ENCODE results near the gene APEH. TPM values are rescaled to one million over a fixed set of nuclear protein-coding genes. Genes with fewer than 3 reads are reported as not detected.

Gene APEH
- polyA plus RNA-seq, 2 of the 4 experiments (the other 2 are of a cell fraction), result 60.8 to 64.9 TPM

DNA sequence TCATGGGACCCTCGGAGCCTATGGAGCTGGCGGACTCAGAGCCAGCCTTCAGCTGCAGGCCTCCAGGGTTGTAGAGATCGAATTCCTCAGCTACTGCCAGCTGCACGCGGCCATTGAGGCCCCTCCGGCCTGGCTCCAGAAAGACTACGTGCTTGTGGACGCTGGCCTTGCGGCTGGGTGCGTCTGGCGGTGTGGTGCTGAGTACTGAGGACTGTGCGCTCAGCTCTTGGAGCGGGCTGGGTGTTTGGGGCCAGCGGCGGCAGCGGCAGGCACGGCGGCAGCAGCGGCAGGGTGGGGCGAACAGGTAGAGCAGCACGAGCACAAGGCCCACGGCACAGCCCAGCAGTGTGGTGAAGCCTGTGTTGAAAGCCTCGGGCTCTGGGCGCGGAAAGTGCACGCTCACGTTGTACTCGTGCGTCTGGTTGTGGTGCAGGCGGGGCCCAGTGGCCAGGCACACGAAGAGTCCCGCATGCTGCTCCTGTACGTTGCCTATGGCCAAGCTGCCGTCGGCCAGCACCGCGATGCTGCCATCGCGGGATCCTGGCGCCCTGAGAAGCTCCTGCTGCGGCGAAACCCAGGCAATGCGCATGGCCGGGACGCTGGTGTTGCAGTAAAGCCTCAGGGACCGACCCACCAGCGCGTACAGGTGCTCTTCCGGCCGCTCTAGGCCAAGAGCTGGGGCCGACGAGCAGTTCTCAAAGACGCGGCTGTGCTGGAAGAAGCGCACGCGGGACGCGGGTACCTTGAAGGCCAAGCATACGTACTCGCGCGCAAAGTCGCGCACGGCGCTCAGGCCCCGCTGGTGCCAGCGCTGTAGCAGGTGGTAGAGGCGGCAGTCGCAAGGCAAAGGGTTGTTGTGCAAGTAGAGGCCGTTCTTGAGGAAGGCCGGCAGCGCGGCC lies 44.1 kb downstream of the APEH start:
- 96% methylated on average over 49 of the region's 75 CpGs for WGBS (ENCODE audit: missing lambda C conversion rate)
- no peaks in the 10 kb centered on the region for H3K9me3 ChIP-seq
- no peak for ATAC-seq
- no peak overlapping the region for H3K4me3 ChIP-seq
- FAIRE-seq, result no peak
- TF ChIP-seq ESRRA (IDR thresholded peaks at IDR 0.05; ENCODE audit: borderline replicate concordance, low read length) (no peak), MAFK (IDR thresholded peaks at IDR 0.05; ENCODE audit: partially characterized antibody) (no peak), GATA3 (IDR thresholded peaks at IDR 0.05; ENCODE audit: borderline replicate concordance) (no peak), PHF8 (IDR thresholded peaks at IDR 0.05; ENCODE audit: borderline replicate concordance, low read depth) (no peak), SMC3 (IDR thresholded peaks at IDR 0.05) (no peak), JUNB (IDR thresholded peaks at IDR 0.05) (no peak), HOXB5 (CRISPR knock-in tag; IDR thresholded peaks at IDR 0.05) (no peak), EHF (CRISPR knock-in tag; IDR thresholded peaks at IDR 0.05) (no peak), CBX2 (IDR thresholded peaks at IDR 0.05; ENCODE audit: borderline replicate concordance, low read depth) (no peak), RARB (CRISPR knock-in tag; IDR thresholded peaks at IDR 0.05) (no peak), NR3C1 (IDR thresholded peaks at IDR 0.05) (no peak), ZNF302 (CRISPR knock-in tag; IDR thresholded peaks at IDR 0.05) (no peak), CEBPB (IDR thresholded peaks at IDR 0.05) (no peak), TP53 (CRISPR knock-in tag; IDR thresholded peaks at IDR 0.05) (no peak)
- TF ChIP-seq, protein P1, sequence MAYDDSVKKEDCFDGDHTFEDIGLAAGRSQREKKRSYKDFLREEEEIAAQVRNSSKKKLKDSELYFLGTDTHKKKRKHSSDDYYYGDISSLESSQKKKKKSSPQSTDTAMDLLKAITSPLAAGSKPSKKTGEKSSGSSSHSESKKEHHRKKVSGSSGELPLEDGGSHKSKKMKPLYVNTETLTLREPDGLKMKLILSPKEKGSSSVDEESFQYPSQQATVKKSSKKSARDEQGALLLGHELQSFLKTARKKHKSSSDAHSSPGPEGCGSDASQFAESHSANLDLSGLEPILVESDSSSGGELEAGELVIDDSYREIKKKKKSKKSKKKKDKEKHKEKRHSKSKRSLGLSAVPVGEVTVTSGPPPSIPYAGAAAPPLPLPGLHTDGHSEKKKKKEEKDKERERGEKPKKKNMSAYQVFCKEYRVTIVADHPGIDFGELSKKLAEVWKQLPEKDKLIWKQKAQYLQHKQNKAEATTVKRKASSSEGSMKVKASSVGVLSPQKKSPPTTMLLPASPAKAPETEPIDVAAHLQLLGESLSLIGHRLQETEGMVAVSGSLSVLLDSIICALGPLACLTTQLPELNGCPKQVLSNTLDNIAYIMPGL (CRISPR knock-in tag; IDR thresholded peaks at IDR 0.05; ENCODE audit: borderline replicate concordance), result no peak
- TF ChIP-seq, protein P2, sequence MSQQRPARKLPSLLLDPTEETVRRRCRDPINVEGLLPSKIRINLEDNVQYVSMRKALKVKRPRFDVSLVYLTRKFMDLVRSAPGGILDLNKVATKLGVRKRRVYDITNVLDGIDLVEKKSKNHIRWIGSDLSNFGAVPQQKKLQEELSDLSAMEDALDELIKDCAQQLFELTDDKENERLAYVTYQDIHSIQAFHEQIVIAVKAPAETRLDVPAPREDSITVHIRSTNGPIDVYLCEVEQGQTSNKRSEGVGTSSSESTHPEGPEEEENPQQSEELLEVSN (IDR thresholded peaks at IDR 0.05; ENCODE audit: borderline replicate concordance, low read depth), result no peak
- TF ChIP-seq, protein P3, sequence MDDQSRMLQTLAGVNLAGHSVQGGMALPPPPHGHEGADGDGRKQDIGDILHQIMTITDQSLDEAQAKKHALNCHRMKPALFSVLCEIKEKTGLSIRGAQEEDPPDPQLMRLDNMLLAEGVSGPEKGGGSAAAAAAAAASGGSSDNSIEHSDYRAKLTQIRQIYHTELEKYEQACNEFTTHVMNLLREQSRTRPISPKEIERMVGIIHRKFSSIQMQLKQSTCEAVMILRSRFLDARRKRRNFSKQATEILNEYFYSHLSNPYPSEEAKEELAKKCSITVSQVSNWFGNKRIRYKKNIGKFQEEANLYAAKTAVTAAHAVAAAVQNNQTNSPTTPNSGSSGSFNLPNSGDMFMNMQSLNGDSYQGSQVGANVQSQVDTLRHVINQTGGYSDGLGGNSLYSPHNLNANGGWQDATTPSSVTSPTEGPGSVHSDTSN (IDR thresholded peaks at IDR 0.05), result no peak
- TF ChIP-seq, protein P4, sequence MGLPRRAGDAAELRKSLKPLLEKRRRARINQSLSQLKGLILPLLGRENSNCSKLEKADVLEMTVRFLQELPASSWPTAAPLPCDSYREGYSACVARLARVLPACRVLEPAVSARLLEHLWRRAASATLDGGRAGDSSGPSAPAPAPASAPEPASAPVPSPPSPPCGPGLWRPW (IDR thresholded peaks at IDR 0.05), result no peak
- DNase-seq (ENCODE audit: low read depth in 1 of 2, low spot score in 1 of 2), result no peak
- H3K27ac ChIP-seq, result no peak overlapping the region
- peaks cover 8% of the 10 kb centered on the region; the same call in 2 of the 3 replicates for H3K4me1 ChIP-seq
- ChIA-PET CTCF (interaction anchor here (1.1 to 3.7 kb wide), 3 partner anchors 10 to 16 kb away, joined by 4 to 24 read pairs (median 4); no protein-coding TSS in a partner anchor), POLR2A (no interaction called here)
- H3K4me2 ChIP-seq, result no peak overlapping the region

DNA sequence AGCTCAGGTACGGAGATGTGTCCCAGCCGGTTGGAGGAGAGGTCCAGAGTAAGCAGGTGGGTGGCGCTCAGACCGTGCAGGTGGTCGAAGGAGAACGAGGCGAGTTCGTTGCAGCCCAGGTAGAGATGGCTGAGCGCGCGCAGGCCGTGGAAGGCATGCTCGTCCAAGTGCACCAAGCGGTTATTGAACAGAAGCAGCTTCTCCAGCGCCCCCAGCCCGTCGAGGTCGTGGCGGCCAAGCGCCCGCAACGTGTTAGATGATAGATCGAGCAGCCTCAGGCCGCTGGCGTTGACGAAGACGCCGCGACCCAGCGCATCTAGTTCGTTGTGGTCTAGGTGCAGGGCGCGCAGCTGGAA lies 44.7 kb downstream of the APEH start:
- FAIRE-seq (no peak), ATAC-seq (no peak), DNase-seq (ENCODE audit: low read depth in 1 of 2, low spot score in 1 of 2) (no peak)
- CTCF ChIA-PET, result interaction anchor here (1.1 to 3.7 kb wide), 3 partner anchors 11 to 16 kb away, joined by 4 to 24 read pairs (median 4); no protein-coding TSS in a partner anchor
- no peaks in the 10 kb centered on the region for H3K9me3 ChIP-seq
- no peak overlapping the region for H3K4me3 ChIP-seq
- TF ChIP-seq CBX8 (IDR thresholded peaks at IDR 0.05), result no peak
- WGBS (ENCODE audit: missing lambda C conversion rate), result 95% methylated on average over 28 of the region's 33 CpGs
- peaks cover 8% of the 10 kb centered on the region; the same call in 2 of the 3 replicates for H3K4me1 ChIP-seq
- peak overlapping the region; percentile 84; the same call in 2 of the 3 replicates for H3K4me2 ChIP-seq
- POLR2A ChIA-PET, result no interaction called here
- no peak overlapping the region for H3K27ac ChIP-seq

All from A549 (cell line).